DND-41 (cell line): ENCODE results near the gene DRICH1.
"Not testable (repeated sequence)": the region's sequence is repeated elsewhere in the genome, so short reads cannot be mapped to it uniquely, and the experiment has no call there.

Experiments used
- ATAC-seq: fragments of 200-7000 bp; cut with Tn5 transposase; 3 replicates; pipeline ENCODE4 v1.9.1; 2021; ENCODE audit warnings: low read depth; ENCODE audit not compliant: insufficient read depth
- DNase-seq: peaks from one replicate; pipeline ENCODE4 v3.0.0-alpha.2; 2020
- H2AFZ ChIP-seq: 2 replicates; pipeline ENCODE4 v1.6.0; 2012; ENCODE audit warnings: low read depth, low read length
- H3K27ac ChIP-seq: 2 replicates; pipeline ENCODE4 v1.5.1; 2012; ENCODE audit warnings: low read length, inconsistent platforms
- H3K27me3 ChIP-seq: fragments of 200-600 bp; sonication (generic); 2 replicates; pipeline ENCODE4 v1.6.0; 2012; ENCODE audit warnings: low read length, mild to moderate bottlenecking, inconsistent platforms; ENCODE audit not compliant: insufficient read depth, poor library complexity
- H3K36me3 ChIP-seq: 2 replicates; pipeline ENCODE4 v1.5.1; 2012; ENCODE audit warnings: low read length, inconsistent platforms; ENCODE audit not compliant: insufficient read depth
- H3K4me1 ChIP-seq: 2 replicates; pipeline ENCODE4 v1.5.1; 2012; ENCODE audit warnings: mild to moderate bottlenecking, low read length; ENCODE audit not compliant: insufficient read depth
- H3K4me2 ChIP-seq: 2 replicates; pipeline ENCODE4 v1.6.0; 2012; ENCODE audit warnings: mild to moderate bottlenecking, moderate library complexity, low read length, inconsistent platforms; ENCODE audit not compliant: insufficient read depth
- H3K4me3 ChIP-seq, 2 experiments: fragments of 200-600 bp in 1 of 2; shearing (Covaris generic) in 1 of 2; 2 replicates each; pipeline ENCODE4 v1.5.1; 2012 to 2016; ENCODE audit warnings: inconsistent platforms in 2 of 2, low read length in 2 of 2, mild to moderate bottlenecking in 2 of 2, low read depth in 1 of 2, moderate library complexity in 1 of 2
- H3K79me2 ChIP-seq: 2 replicates; pipeline ENCODE4 v1.6.0; 2012; ENCODE audit warnings: low read length, inconsistent platforms; ENCODE audit not compliant: insufficient read depth
- H3K9ac ChIP-seq: 2 replicates; pipeline ENCODE4 v1.6.0; 2012; ENCODE audit warnings: low read depth, mild to moderate bottlenecking, inconsistent platforms, low read length, moderate library complexity
- H3K9me3 ChIP-seq: 2 replicates; pipeline ENCODE4 v1.5.1; 2012; ENCODE audit warnings: low read length, moderate library complexity, mild to moderate bottlenecking, inconsistent platforms; ENCODE audit not compliant: insufficient read depth, severe bottlenecking
- H4K20me1 ChIP-seq: 2 replicates; pipeline ENCODE4 v1.6.0; 2012; ENCODE audit warnings: low read length; ENCODE audit not compliant: insufficient read depth
- EZH2 ChIP-seq: IDR thresholded peaks from 3 replicates; pipeline ENCODE4 v1.6.1; 2012; ENCODE audit warnings: borderline replicate concordance, low read depth, mild to moderate bottlenecking, moderate library complexity, low read length, inconsistent platforms; ENCODE audit not compliant: severe bottlenecking
- TF ChIP-seq, protein P1 (sequence below): IDR thresholded peaks from 2 replicates; pipeline ENCODE4 v1.5.1; 2012; ENCODE audit warnings: borderline replicate concordance, low read length, moderate library complexity, mild to moderate bottlenecking; ENCODE audit not compliant: poor library complexity, severe bottlenecking; ENCODE audit errors: extremely low read depth

The DRICH1 gene

DNA sequence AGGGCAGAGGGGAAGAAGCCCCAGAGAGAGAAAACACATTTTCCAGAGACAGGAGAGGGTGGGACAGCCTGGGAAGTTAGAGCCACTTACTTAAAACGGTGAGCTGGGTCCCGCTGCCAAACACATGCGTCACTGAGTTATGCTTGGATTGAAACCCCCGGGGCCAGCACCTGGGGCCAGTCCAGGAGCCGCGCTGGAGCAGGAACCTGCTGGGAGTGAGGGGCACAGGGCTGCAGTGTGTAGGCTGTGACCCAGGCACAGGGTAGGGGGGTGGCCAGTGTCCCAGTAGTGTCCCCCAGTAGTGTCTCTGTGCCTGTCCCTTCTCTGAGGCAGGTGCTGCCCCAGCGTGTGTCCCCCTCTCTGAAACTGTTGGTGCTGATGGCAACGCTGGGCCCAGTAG is 57.2 kb downstream of the DRICH1 start:
- Histone ChIP-seq H4K20me1 (no peaks in the 10 kb centered on the region), H3K4me1 (peaks cover 33% of the 10 kb centered on the region), H3K4me2 (no peak overlapping the region), H3K9ac (peak overlapping the region; percentile 18; the same call in 1 of the 2 replicates), H3K9me3 (no peaks in the 10 kb centered on the region), H3K36me3 (no peaks in the 10 kb centered on the region; the same call in 1 of the 2 replicates), H3K27ac (peak overlapping the region; percentile 22; the same call in 1 of the 2 replicates), H3K4me3 (no peak overlapping the region), H3K79me2 (peaks cover 12% of the 10 kb centered on the region), H2AFZ (no peak overlapping the region), H3K27me3 (no peaks in the 10 kb centered on the region)
- TF ChIP-seq EZH2: no peak
- TF ChIP-seq, protein P1, sequence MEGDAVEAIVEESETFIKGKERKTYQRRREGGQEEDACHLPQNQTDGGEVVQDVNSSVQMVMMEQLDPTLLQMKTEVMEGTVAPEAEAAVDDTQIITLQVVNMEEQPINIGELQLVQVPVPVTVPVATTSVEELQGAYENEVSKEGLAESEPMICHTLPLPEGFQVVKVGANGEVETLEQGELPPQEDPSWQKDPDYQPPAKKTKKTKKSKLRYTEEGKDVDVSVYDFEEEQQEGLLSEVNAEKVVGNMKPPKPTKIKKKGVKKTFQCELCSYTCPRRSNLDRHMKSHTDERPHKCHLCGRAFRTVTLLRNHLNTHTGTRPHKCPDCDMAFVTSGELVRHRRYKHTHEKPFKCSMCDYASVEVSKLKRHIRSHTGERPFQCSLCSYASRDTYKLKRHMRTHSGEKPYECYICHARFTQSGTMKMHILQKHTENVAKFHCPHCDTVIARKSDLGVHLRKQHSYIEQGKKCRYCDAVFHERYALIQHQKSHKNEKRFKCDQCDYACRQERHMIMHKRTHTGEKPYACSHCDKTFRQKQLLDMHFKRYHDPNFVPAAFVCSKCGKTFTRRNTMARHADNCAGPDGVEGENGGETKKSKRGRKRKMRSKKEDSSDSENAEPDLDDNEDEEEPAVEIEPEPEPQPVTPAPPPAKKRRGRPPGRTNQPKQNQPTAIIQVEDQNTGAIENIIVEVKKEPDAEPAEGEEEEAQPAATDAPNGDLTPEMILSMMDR: no peak
- ATAC-seq: no peak
- DNase-seq: no peak

DNA sequence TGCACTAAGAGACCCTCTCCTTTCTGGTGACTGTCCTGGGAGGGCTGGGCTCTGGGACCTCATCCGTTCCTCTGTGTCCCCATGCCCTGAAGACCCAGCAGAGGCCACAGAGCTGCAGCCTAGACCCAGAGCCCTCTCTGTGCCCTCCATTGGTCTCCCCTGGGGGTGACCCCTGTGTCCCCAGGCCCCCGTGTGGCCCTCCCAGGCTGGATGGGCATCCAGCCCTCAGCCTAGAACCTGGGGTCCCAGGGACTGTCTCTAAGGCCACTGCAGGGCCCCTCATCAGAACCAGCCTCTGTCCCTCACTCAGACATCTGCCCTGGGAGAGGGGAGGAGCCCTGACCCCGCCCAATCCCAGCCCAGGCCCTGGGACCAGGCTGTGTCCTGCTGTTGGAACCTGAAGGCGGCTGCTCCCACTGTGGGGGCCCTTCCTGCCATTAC is 57.7 kb downstream of the DRICH1 start:
- Histone ChIP-seq H3K36me3 (no peaks in the 10 kb centered on the region; the same call in 1 of the 2 replicates), H3K27me3 (no peaks in the 10 kb centered on the region), H3K9me3 (no peaks in the 10 kb centered on the region), H3K9ac (0 out of 2 replicates have a peak overlapping the region, but pooled peaks have one; percentile 18), H4K20me1 (no peaks in the 10 kb centered on the region), H3K79me2 (peaks cover 10% of the 10 kb centered on the region), H3K4me2 (no peak overlapping the region), H2AFZ (no peak overlapping the region), H3K4me3 (no peak overlapping the region), H3K27ac (peak overlapping the region; percentile 22; the same call in 1 of the 2 replicates), H3K4me1 (peaks cover 29% of the 10 kb centered on the region)
- ATAC-seq (no peak), DNase-seq (no peak)
- TF ChIP-seq, protein P1: no peak
- TF ChIP-seq EZH2: no peak

DNA sequence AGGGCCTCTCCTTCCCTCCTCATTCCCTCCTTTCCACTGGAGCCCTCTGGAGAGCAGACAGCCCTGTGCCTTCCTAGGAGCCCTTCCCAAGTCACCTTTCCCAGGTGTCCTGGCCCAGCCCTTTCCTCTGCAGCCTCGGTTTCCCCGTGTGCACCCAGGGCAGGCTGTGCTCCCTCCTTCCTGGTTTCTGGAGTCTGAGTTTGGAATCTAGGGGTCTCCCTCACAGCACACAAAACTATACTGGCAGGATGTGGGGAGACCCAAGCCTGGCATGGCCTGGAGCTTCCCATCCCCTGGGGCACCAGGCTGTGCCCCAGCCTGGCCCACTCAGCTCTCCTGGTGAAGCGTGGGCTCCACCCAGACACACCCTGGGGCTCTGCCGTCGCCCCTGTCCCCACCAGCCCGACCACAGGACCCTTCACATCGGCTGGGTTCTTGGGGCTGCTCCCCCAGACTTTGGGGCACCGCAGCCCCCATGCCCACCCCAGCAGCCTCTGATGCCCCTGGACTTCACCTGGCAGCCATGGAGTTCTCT is 58.4 kb downstream of the DRICH1 start:
- H2AFZ ChIP-seq, H3K79me2 ChIP-seq, H4K20me1 ChIP-seq, H3K9ac ChIP-seq, H3K9me3 ChIP-seq, H3K27ac ChIP-seq, H3K27me3 ChIP-seq, H3K36me3 ChIP-seq, H3K4me2 ChIP-seq, ATAC-seq, DNase-seq, H3K4me3 ChIP-seq: not testable (repeated sequence)
- peaks cover 22% of the 10 kb centered on the region for H3K4me1 ChIP-seq

DNA sequence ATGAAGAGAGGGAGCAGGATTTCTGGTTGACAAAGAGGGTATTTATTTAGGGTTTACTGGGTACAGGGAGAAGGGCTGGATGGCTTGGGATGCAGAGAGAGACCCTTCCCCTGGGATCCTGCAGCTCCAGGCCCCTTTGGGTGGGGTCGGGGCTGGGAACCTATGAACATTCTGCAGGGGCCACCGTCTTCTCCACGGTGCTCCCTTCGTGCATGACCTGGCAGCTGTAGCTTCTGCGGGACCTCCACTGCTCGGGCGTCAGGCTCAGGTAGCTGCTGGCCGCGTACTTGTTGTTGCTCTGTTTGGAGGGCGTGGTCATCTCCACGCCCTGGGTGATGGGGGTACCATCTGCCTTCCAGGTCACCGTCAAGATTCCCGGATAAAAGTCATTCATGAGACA is 59.0 kb downstream of the DRICH1 start:
- H3K36me3 ChIP-seq, DNase-seq, H3K9me3 ChIP-seq, H4K20me1 ChIP-seq, H2AFZ ChIP-seq, H3K27me3 ChIP-seq, H3K9ac ChIP-seq, H3K4me2 ChIP-seq, H3K27ac ChIP-seq, ATAC-seq, H3K4me3 ChIP-seq, H3K79me2 ChIP-seq: not testable (repeated sequence)
- peaks cover 16% of the 10 kb centered on the region for H3K4me1 ChIP-seq
